Aorta (tissue), 5 donors: ENCODE measurements around the gene IQGAP2. TPM values are rescaled to one million over a fixed set of nuclear protein-coding genes. Genes with fewer than 3 reads are reported as not detected.

Experiments used
- ATAC-seq: fragments of 200-7000 bp; cut with Tn5 transposase; one replicate; pipeline ENCODE4 v1.9.1; 2022; ENCODE audit warnings: moderate library complexity; ENCODE audit not compliant: low FRiP score
- DNase-seq, 2 donors: peaks; one replicate each; pipeline ENCODE4 v3.0.0-alpha.2; 2020
- H3K27ac ChIP-seq, 2 donors: one replicate each; pipeline ENCODE4 v1.5.1; 2013; ENCODE audit warnings: low read length in 2 of 2, mild to moderate bottlenecking in 2 of 2, moderate library complexity in 2 of 2, control low read depth in 1 of 2, inconsistent platforms in 1 of 2, low read depth in 1 of 2
- H3K27me3 ChIP-seq, 2 donors: one replicate each; pipeline ENCODE4 v1.6.1; 2013; ENCODE audit warnings: control low read depth in 1 of 2, low read length in 1 of 2, mild to moderate bottlenecking in 1 of 2, moderate library complexity in 1 of 2; ENCODE audit not compliant: insufficient read depth in 2 of 2, control insufficient read depth in 1 of 2
- H3K36me3 ChIP-seq, 2 donors: one replicate each; pipeline ENCODE4 v1.6.1; 2013; ENCODE audit warnings: control low read depth in 1 of 2, low read length in 1 of 2, mild to moderate bottlenecking in 1 of 2; ENCODE audit not compliant: insufficient read depth in 2 of 2, control insufficient read depth in 1 of 2
- H3K4me1 ChIP-seq, 2 donors: one replicate each; pipeline ENCODE4 v1.6.1; 2013; ENCODE audit warnings: low read length in 2 of 2, control low read depth in 1 of 2, mild to moderate bottlenecking in 1 of 2, moderate library complexity in 1 of 2; ENCODE audit not compliant: insufficient read depth in 2 of 2, control insufficient read depth in 1 of 2
- H3K4me3 ChIP-seq, 2 donors: one replicate each; pipeline ENCODE4 v1.5.1; 2013; ENCODE audit warnings: low read length in 2 of 2, control low read depth in 1 of 2, mild to moderate bottlenecking in 1 of 2
- H3K9me3 ChIP-seq: one replicate; pipeline ENCODE4 v1.6.1; 2013; ENCODE audit warnings: mild to moderate bottlenecking, low read length; ENCODE audit not compliant: control insufficient read depth
- WGBS, 2 donors: extraction: QIAGEN DNeasy Blood & Tissue Kit; methylation state at CpG; one replicate each; pipeline ENCODE4 v1.1.7; 2013; 5-methylcytosine and 5-hydroxymethylcytosine counted together
- intact Hi-C, 2 donors: fragments of 100-400 bp; cut with DNase I; formaldehyde crosslinking; loops; one replicate each; pipeline versions ENCODE4 v1.14.2 to v1.15.0; 2022
- polyA plus RNA-seq, 2 donors: library from polyadenylated mRNA; stranded (reverse); fragments of 200-250 nt; gene quantifications; one replicate each; pipeline ENCODE4 v1.2.3, GENCODE V29; 2013
- total RNA-seq, 2 donors: library from RNA; stranded (reverse); fragmentation: NEBNext Ultra II Directional; extraction: Animal tissue kit (Norgen Biotek cat#: 25700); gene quantifications; one replicate each; pipeline ENCODE4 v1.2.1, GENCODE V29; 2021
- donor health status: healthy with polysubstance abuse.
- donor health status: Bipolar disorder and iron deficiency.
- donor health status: DM: no; HTN: no; CAD: no.
- donor health status: DM: no; HTN: no; CAD: no.
- donor health status: DM: yes; HTN: yes; CAD: no.

Gene IQGAP2
- total and polyA plus RNA-seq, 4 donors, result 2.6 to 40.2 (median 20.4) TPM

DNA sequence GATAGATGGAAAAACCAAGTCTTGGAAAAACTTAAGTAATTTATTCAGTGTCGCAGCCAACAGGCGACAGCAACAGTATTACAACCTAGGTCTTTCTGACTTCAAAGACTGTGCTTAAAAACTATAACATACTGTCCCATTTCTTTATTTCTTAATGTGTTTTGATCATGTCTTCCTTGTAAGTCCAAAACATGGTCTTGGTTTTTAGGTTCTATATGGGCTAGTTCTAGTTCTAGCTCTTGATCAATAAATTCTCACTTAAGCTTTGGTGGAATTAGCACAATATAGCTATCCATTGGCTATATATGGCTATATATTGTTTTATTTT, 69.9 kb downstream of the IQGAP2 start:
- ATAC-seq (no peak), DNase-seq (no peak)
- H3K36me3 ChIP-seq, result no peaks in the 10 kb centered on the region
- H3K27ac ChIP-seq, result no peak overlapping the region
- no peaks in the 10 kb centered on the region for H3K4me1 ChIP-seq
- WGBS, 2 donors, result 96 to 97% methylated on average over 2 of the region's 2 CpGs
- no peaks in the 10 kb centered on the region for H3K27me3 ChIP-seq
- H3K9me3 ChIP-seq, result no peaks in the 10 kb centered on the region
- H3K4me3 ChIP-seq, result no peak overlapping the region
- intact Hi-C loops, result no loop called here

DNA sequence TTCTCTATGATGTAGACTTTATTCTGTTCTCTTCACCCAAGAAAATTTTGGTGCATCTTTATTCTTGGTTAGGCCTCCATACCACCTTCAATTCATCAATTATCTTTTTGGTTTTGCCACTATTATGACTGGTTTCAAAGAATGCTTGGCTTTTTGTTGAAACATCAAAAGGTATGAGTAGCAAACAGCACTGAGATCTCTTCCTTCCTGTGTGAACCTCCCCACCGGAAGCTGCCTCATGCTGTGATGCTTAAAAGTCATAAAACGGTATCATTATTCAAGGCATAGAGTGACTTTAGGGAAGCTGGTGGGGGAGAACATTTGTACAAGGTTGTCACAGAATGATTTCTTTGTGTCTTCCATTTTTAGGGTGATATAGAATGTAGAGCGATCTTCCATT, 70.6 kb downstream of the IQGAP2 start:
- no peak overlapping the region for H3K27ac ChIP-seq
- 87% methylated on average over 3 of the region's 3 CpGs for WGBS, 2 donors
- intact Hi-C loops, result no loop called here
- DNase-seq (no peak), ATAC-seq (no peak)
- no peaks in the 10 kb centered on the region for H3K27me3 ChIP-seq
- no peaks in the 10 kb centered on the region for H3K9me3 ChIP-seq
- H3K4me1 ChIP-seq, result no peaks in the 10 kb centered on the region
- H3K36me3 ChIP-seq, result no peaks in the 10 kb centered on the region
- H3K4me3 ChIP-seq, result no peak overlapping the region

DNA sequence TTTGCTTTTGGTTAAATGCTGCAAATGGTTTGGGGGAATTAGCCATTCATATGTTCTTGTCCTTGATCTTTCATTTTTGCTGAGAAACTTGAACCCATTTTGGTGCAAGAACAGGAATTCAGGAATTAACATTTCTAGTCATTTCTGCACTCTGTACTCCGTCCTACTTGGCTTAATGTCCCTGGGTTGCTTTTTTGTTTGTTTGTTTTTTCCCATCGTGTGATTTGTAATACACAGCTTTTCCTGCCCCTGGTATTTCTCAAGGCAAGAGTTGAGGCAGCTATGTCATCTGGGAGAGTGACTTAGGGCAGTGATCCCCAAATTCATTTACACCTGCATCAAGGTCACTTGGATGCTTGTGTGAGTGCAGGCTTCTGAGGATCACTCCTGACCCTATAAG, 71.3 kb downstream of the IQGAP2 start:
- H3K27me3 ChIP-seq, result no peaks in the 10 kb centered on the region
- intact Hi-C loops, result no loop called here
- WGBS, 2 donors, result 58 to 65% methylated on average over 2 of the region's 2 CpGs
- no peak for DNase-seq
- no peaks in the 10 kb centered on the region for H3K4me1 ChIP-seq
- no peaks in the 10 kb centered on the region for H3K9me3 ChIP-seq
- no peak for ATAC-seq
- H3K4me3 ChIP-seq, result no peak overlapping the region
- H3K36me3 ChIP-seq, result no peaks in the 10 kb centered on the region
- H3K27ac ChIP-seq, result no peak overlapping the region

DNA sequence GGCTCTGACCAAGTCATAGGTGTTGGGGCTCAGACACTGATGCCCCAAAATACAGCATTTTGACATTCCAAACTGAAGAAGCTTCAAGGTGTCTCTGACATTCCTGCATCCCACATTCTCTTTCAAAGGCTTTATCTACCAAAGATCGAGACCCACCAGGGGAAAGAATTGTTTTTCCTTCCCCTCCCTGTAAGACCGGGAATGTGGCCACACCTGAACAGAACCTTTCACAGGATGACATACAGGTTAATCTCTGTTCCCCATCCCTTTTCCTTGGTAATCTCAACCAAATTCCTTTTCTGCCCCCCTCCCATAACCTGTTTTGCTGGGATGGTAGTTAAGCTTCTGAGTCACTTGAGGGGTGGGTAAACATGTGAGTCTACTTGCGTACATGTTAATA, 72.3 kb downstream of the IQGAP2 start:
- no peak for ATAC-seq
- intact Hi-C loops, result no loop called here
- Histone ChIP-seq H3K27ac (no peak overlapping the region), H3K9me3 (no peaks in the 10 kb centered on the region), H3K36me3 (no peaks in the 10 kb centered on the region), H3K4me1 (no peaks in the 10 kb centered on the region), H3K4me3 (no peak overlapping the region), H3K27me3 (no peaks in the 10 kb centered on the region)
- no peak for DNase-seq
- 91 to 94% methylated on average over 3 of the region's 3 CpGs for WGBS, 2 donors

DNA sequence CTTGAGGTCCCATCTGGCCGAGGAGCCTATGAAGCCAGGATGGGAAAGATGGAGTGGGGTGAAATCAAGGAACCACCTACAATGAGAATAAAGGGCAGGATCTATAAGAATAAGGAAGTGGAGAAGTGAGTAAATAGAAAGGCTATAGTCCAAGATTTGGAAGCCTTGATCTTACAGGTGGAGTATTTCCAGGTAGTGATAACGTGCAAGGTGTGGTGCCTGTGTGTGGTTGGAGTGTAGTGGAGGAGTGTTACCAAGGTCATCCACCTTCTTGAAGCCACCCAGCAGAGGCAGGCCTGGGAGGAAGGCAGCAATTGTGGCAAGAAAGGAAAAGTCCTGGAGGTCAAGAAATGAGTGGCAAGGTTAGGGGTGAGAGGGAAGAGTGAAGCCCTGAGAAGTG, 72.9 kb downstream of the IQGAP2 start:
- no peaks in the 10 kb centered on the region for H3K4me1 ChIP-seq
- H3K9me3 ChIP-seq, result no peaks in the 10 kb centered on the region
- no peaks in the 10 kb centered on the region for H3K27me3 ChIP-seq
- H3K4me3 ChIP-seq, result no peak overlapping the region
- H3K27ac ChIP-seq, result no peak overlapping the region
- no peak for ATAC-seq
- intact Hi-C loops, result no loop called here
- no peak for DNase-seq
- H3K36me3 ChIP-seq, result no peaks in the 10 kb centered on the region
- 91 to 94% methylated on average over 2 of the region's 2 CpGs for WGBS, 2 donors

DNA sequence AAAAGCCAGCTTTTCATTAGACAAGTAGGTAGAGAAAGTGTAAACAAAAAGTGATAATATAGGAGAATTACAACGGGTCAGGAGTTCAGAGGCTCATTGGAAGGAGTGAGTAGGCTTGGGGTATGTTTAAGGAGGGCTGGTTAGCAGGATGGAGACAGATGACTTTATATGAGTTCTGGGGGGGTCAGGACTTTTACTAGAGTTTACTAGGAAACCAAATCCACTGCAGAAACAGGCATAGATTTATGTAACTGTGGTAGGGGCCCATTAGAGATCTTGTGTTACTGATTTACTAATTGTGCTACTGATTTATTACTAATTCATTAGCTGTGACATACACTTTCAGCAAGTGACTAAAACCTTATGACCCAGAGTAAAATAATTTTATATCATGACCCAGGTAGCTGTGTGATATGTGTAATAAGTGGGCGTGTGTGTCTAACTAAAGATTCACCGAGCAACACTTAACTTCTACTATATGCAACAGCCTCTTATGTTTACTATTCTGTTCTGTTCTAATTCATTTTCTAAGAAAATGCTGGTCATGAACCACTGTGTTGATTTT, 73.5 kb downstream of the IQGAP2 start:
- ATAC-seq (no peak), DNase-seq (no peak)
- no peak overlapping the region for H3K27ac ChIP-seq
- no peaks in the 10 kb centered on the region for H3K4me1 ChIP-seq
- no peaks in the 10 kb centered on the region for H3K27me3 ChIP-seq
- no peak overlapping the region for H3K4me3 ChIP-seq
- H3K36me3 ChIP-seq, result no peaks in the 10 kb centered on the region
- 65 to 71% methylated on average over 3 of the region's 3 CpGs for WGBS, 2 donors
- intact Hi-C loops, result no loop called here
- H3K9me3 ChIP-seq, result no peaks in the 10 kb centered on the region

DNA sequence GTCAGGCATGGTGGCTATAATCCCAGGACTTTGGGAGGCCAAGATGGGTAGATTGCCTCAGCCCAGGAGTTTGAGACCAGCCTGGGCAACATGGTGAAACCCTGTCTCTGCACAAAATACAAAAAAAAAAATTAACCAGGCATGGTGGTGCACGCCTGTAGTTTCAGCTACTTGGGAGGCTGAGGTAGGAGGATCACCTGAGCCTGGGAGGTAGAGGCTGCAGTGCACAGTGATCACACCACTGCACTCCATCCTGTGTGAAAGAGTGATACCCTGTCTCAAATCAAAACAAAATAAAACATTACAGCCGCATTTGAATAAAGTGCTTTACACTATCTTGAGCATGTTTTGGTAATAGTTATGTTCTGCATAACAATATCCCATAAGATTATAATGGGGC, 74.0 kb downstream of the IQGAP2 start:
- Histone ChIP-seq H3K27ac (no peak overlapping the region), H3K4me1 (no peaks in the 10 kb centered on the region), H3K27me3 (no peaks in the 10 kb centered on the region), H3K4me3 (no peak overlapping the region), H3K36me3 (no peaks in the 10 kb centered on the region), H3K9me3 (no peaks in the 10 kb centered on the region)
- ATAC-seq (no peak), DNase-seq (no peak)
- 92 to 93% methylated on average over 2 of the region's 2 CpGs for WGBS, 2 donors
- intact Hi-C loops, result no loop called here

DNA sequence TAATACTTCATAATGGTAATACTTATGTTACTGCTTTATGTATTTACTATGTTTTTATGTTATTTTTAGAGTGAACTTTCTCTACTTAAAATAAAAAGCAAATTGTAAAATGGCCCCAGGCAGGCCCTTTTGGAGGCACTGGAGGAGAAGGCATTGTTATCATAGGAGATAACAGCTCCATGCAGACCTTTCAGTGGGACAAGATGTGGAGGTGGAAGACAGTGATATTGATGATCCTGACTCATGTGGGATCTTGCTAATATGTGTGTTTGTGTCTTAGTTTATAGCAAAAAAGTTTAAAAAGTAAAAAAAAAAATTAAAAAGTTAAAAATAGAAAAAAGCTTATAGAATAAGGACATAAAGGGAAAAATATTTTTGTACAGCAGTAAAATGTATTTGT, 74.5 kb downstream of the IQGAP2 start:
- intact Hi-C loops, result no loop called here
- Histone ChIP-seq H3K9me3 (no peaks in the 10 kb centered on the region), H3K4me3 (no peak overlapping the region), H3K27ac (no peak overlapping the region), H3K36me3 (no peaks in the 10 kb centered on the region), H3K4me1 (no peaks in the 10 kb centered on the region), H3K27me3 (no peaks in the 10 kb centered on the region)
- no peak for ATAC-seq
- DNase-seq, result no peak

DNA sequence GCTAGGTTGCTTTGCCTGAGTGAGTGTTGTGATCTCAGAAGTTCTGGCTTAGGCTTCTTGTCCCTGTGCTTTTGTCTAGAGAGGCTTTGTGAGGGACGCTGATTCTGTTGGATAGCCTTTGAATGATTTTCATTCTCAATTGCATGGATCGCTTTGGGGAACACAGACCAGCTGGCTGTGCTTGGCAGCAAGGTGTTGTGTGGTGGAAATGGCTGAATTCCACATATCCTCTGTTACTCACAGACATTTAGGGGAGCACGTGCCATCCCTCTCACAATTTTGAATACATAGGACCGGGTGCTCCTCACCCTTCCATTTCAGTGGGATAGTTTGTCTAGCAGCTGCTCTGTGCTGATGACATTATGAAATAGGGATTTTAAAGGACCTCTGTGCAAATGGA, 76.2 kb downstream of the IQGAP2 start:
- no peak overlapping the region for H3K4me3 ChIP-seq
- no peaks in the 10 kb centered on the region for H3K9me3 ChIP-seq
- no peaks in the 10 kb centered on the region for H3K4me1 ChIP-seq
- WGBS, 2 donors, result 78 to 85% methylated on average over 4 of the region's 4 CpGs
- no peak overlapping the region for H3K27ac ChIP-seq
- intact Hi-C loops, result no loop called here
- H3K27me3 ChIP-seq, result no peaks in the 10 kb centered on the region
- DNase-seq (no peak), ATAC-seq (no peak)
- H3K36me3 ChIP-seq, result no peaks in the 10 kb centered on the region
